GM21515 (cell line): ENCODE measurements around the gene FARS2.
A peak's percentile ranks its signal among the peaks of the same experiment; 100 is the strongest.

Experiments used
- ATAC-seq: cut with Tn5 transposase; IDR thresholded peaks from one replicate; pipeline ENCODE4 v1.9.1; 2021; ENCODE audit not compliant: unreplicated experiment

The FARS2 gene

DNA sequence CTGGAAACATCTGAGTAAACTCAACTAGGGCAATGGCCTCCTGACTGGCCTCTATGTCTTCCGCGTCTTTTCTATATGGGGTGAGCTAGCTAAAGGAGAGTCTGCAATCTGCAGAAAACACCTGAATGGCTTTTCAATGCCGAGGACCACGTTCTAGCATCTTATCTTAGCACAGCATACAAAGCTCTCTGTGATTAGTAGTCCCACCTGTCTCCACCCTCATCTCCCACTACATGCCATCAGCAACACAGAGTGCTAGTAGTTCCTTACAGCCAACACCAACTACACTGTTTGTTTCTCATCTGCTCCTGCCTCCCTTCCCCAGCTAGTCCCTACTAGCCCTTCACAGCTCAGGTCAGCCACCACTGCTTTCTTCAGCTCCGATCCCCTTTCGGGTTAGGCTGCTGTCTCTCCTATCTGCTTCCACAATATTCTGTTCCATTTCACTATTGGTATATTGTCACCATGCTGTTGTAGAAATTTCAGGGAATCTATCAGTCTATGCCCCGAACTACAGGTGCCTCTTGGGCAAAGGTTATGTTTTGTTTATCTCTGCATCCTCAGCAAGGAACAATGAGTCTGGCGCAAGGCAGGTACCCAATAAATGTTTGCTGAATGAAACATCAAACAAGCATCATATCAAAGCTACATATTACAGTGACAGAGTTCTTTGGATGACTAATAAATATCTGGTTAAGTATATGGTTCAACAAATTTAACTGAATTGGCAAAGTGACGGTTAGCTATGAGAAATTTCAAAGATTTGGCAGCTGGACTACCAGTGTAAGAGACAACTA lies 12.8 kb upstream of the FARS2 start:
- no peak for ATAC-seq

DNA sequence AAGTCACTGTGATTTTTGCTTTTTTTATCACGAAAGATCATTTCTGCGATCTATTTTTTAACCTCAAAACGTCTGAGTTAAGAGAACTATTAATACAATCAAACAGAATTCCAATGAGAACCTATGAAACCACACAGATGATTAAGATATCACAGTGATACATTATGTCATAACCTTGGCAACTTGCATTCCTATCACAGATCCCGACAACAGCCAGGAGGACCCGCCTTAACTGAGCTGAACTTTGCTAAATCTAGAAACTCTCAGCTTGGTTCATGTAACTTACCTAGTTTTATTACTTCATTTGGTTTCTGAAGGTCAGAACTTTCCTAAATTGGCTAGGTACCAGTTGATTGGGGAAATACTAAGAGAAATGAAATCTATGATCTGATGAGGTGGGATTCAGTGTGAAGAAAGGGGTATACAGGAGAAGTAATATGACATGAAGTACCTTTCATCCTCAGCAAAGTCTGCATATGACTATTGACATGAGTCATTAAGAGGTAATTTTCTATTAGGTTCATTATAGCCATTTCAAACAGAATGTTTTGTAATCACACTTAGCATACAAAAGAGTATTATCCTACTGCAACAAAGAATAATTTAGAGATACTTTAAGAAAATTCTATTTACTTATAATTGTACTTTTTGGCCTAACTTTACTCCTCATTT lies 11.7 kb upstream of the FARS2 start:
- no peak for ATAC-seq

DNA sequence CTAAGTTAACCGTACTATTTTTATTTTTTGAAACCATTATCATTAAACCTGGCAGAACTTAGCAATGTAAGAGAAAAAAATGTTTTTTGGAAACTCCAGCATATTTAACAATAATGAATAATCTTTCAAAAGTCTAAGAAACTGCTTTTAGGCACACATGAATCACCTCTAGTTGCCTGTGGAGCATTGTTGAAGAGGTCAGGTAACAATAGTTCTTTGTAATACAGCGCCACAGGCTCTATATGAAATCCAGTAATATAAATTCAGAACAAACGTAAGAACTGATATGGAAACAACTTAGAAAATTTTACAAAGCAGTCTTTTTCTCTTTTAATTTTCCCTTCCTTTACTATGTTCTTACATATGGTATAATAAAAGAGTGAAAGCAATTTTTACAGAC lies 10.9 kb upstream of the FARS2 start:
- ATAC-seq: no peak

DNA sequence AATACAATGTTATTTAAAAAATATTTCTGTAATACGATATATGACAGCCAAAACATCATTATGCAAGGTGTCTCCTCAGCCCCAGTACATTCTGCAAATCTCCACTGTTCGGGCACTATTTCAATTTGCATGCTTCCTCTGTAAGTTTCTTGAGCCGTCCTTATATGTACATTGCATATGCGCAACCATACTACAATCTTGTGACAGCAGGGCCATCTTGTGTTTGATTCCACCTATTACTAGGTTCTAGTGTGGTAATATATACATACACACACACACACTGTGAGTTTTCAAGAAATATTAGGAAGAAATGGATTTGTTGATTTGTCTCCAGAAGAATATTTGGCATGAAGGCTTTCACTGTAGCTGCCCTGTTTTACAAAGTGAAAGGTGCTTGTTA lies 10.4 kb upstream of the FARS2 start:
- no peak for ATAC-seq

DNA sequence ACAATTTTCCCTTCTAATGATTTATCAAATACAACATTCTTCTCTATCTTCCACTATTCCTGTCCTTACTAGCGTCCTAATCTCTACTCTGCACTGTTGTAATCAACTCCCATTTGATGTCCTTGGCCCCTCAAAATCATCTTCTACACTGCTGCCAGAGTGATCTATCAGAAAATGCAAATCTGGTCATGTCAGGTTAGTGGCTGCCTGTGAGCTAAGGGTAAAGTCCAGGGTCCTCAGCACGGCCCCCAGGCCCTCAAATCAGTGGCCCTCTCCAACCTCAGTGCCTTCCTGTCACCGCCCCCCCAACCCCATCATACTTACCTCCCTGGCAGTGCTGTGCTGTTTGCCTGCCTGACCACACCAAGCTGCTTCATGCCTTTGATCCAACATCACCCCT lies 4.4 kb upstream of the FARS2 start:
- no peak for ATAC-seq

DNA sequence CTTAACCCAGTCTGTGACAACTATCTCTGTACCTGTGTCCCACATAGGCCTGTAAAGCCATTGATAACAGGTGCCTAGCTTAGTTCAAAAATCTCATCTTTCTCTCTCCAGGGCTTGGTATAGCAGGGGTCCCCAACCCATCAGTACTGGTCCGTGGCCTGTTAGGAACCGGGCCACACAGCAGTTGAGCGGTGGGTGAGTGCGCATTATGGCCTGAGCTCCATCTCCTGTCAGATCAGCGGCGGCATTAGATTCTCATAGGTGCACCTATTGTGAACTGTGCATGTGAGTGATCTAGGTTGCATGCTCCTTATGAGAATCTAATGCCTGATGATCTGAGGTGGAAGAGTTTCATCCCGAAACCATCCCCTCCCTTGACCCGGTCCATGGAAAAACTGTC lies 3.9 kb upstream of the FARS2 start:
- no peak for ATAC-seq

DNA sequence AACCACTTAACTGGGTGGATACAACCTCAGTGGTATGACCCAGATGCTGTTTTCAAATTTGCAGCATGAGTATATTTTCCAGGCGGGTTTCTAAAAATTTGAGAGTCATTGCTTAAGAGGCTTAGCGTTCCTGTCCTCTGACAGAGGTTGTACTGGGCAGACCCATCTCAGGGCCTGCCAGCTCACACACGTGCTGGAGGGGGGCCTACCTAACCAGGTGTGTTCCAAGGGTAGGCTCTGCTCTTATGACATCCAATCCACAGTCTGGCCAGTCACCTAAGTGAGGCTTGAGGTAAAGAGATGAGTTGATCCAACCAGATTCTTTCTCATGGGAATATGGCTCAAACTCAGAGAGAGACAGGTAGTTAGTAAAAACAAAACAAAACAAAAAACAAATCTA lies 1.9 kb upstream of the FARS2 start:
- ATAC-seq: no peak

DNA sequence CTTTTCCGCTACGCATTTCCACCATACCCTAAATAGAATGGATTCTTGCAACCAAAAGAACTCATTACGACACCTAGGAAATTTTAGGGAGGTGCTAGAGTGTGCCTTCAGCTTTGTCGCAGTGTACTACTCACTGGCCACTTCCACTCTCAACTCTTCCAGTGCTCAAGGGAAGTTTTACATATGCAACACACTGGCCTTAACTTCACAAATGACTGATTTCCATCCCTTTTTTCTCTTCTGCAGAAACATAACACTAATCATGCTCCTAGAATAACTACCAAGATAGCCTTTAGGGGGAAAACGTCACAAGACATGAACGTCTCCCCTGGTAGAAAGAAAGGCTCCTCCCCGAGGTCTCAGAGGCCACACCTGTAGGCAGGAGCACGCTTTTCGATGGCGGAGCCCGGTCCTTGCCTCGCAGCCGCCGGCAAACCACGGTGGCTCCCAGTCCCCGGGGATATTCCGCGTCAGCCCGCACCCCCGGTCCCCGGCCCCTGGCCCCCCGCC lies 1.1 kb upstream of the FARS2 start:
- ATAC-seq: peak; percentile 68

DNA sequence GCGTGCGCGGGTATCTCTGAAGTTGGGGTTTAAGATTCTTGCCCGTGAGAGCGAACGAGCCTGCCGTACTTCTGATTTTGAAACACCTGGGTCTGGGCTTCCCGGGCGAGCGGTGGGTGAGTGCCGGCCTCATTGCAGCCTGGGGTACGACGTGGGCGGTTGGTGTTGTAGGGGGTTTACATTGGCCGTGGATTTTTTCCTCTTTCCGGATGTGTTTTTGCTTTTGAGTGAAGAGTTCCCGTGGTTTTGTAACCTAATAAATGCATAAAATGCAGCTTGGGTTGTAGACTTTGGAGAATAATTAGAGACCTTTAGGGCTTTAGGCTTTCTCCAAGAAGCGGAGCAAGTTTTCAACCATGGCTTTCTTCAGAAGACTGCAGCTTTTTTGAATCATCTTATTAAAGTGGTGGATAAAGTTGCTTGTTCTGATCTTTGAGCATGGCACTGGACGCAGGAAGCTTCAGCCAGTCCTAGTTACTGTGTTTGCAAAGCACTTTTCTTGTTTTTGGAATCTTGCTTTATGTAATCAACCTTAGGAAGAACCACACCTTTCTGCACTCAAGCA lies 314 bp downstream of the FARS2 start:
- ATAC-seq: no peak

DNA sequence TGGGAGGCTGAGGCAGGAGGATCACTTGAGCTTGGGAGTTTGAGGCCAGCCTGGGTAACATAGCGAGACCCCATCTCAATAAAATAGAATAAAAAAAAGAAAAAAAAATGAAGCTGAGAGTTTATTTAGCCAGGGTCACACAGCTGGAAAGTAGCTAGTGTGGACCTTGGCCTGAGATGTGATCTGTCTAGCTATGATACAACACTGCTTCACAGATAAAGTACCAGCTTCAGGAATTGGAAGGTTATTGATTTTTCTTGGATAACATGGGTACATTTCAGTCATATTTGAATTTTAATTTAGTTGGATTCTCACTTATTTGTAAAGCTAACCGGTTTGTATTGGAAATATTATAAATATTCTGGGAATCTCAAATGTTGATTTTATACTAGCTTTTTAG lies 5.1 kb downstream of the FARS2 start:
- ATAC-seq: no peak

DNA sequence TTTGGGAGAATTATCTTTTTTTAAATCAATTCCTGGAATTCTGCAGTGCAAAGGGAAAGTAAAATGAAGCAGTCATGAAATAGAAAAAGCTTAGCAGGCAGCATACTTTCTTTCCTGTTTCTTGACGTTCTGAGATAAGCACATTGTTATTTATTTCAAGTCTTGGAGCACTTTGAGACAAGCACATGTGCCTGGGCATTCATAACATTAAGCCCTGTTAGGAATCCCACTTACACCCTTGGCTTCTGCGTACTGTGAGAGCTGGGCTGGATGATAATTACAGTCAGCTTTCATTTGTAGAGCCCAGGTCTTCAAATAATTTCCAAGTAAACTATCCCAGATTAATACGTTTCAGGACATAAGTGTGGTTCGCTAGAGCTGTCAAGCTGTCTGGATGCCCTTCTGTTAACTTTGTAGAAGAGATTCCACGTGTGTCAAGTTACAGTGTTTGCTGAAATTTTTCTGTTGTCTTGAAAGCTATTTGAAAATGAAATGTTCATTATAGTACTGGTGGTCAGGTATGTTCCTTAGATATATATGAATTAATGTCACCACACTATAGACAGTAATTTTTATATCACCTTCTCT lies 8.9 kb downstream of the FARS2 start:
- ATAC-seq: no peak

DNA sequence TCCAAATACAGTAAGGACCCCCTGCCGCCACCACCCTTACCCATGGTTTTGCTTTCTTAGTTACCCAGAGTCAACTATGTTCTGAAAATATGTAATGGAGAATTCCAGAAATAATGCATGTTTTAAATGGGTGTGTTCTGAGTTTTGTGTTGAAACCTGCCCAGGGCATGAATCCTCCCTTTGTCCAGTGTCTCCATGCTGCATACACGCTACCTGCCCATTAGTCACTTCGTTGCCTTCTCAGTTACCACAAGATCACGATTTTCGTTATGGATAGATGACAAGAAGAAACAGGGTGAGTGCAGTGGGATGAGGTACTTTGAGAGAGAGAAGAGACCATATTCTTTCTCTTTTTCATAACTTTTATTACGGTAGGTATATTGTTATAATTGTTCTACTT lies 10.6 kb downstream of the FARS2 start:
- ATAC-seq: no peak

DNA sequence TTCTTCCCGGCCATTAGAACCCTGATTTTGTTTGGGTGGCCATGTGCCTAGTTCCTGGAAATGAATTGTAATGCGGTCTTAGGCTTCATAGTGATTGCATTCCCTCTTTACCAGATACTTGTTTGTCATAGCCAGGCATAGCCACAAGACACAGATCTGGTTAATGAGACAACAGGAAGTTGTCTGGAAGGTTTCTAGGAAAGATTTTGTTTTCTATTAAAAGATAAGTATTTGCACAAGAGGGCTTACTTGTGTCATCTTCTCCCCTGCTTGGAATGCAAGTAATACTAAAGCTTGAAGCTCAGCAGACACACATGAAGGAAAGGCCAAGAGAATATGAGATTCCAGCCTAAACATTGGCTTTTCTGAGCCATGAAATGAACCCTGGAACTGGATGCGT lies 12.9 kb downstream of the FARS2 start:
- ATAC-seq: no peak

DNA sequence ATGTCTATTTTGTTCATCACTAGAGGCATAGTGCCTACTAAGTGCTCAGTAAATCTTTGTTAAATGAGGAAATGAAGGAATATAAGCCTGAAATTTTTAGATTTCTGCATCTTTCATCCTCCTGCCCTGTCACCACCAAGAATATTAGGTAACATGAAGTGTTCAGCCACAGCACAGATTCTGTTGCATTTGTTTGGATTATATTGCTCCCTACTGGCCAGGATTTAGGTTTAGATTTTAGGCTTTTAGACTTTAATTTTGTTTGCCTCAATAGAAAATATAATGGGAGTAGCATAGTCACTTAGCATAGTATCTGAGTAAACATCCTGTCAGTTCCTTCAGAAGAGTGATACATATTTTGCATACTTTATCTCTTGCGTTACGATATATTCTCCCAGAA lies 14.2 kb downstream of the FARS2 start:
- ATAC-seq: no peak

DNA sequence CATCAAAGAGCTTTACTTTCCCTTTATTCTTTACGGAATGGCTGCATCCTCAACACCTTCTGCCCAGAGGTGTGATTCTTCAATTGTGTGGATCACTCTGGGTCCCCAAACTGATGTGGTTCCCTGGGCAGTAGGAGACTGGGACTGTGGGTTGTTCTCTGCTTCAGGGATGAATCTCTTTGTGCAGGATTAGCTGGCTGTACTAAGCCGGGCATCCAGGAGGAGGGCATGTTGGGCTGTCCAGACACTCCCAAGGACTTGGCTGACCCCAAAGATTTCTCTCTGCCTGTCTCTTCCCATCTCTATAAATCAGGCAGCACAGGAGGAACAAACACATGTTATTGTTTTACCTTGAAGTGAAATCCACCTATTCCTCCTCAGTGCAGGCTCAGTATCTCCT lies 15.3 kb downstream of the FARS2 start:
- ATAC-seq: no peak

DNA sequence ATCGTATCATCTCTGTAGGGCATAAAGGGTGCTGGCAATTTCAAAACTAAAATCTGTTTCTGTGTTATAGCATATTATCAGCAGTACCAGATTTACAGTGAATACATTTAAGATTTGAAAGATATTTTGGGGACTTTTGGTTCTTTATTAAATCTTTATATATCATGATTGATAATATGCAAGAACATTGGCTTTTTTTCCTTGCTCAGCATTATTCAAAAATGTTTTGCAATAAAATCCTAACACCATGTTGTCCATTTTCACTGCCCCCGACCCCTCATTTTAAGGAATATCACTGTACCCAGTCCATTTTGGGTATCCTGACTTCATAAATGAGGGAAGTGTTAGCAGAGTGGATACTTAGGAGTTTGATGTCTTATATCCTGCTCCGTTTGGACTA lies 16.3 kb downstream of the FARS2 start:
- no peak for ATAC-seq

DNA sequence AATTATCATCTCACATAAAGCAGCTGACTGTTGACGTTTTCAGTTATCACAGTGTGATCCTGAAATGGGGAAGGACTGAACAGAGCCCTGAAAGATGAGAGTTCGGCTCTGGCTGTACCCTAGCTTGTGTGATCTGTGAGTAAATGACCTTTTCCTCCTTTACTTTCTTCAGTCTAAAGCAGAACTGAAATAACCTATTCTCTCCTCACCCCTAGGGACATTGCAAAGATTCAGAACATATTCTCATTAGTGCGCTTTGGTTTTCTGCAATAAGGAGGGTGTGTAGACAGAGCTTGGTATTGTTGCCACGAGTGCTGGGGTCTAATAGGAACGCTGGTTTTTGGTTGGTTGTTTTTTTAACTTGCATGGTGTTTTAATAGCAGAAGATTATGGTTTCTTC lies 16.7 kb downstream of the FARS2 start:
- ATAC-seq: peak; percentile 81

DNA sequence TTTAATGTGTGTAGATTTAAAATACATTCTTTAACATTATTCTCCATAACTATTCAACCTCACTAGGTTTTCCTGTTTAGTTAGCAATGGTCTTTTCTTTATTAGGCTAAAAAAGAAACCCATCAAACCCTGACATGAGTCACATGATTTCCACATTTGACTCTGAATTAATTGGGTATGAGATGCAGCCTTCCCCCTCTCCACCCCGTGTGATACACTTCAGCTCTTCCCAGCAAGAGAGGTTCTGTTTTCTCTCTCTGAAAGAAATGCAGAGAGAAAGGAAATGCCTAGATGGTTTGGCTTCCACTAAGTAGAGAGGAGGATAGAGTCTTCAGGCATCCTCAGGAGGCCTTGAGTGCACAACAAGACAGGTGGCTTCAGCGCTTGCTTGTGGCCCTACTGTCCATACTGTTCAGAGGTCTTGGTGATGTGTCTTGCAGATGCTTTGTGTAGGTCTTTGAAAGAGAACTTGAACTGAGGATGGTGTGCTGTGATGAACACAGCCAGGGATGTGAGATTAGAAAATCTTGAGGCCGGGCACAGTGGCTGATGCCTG lies 17.3 kb downstream of the FARS2 start:
- no peak for ATAC-seq

DNA sequence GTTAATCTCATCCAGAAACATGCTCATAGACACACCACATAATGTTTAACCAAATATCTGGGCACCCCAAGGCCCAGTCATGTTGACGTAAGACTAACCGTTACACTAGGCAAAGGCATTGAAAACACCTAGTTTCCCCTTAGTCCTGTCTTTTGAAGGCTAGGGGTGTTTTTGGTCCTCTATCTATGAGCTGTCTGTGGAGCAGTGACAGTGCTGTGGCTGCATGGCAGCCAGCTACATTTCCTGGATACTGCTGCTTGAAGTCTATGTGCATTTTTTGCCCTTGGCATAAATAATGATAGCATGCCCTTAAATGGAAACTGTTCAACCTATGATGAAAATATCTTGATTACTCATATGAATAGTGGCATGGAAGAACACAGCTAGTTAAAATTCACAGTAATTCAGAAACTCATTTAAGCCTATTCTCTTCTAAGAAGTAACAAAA lies 18.6 kb downstream of the FARS2 start:
- no peak for ATAC-seq

DNA sequence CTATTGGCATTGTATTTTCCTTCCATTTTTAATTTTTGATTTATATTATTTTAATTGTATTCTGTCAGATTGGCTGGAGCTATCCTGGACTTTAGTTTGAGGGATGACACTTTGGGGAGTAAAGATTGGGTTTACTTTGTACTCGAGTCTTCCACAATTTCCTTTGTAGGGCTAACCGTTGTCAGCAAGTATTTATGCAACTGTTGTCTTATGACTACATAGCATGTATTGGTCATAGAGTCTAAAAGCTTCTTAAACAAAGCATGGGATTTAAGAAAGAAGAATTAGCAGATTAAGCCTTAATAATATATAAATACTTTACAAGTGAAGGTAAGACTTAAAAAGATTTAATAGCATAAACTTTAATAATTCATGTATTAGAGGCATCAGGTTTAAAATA lies 19.6 kb downstream of the FARS2 start:
- ATAC-seq: no peak

DNA sequence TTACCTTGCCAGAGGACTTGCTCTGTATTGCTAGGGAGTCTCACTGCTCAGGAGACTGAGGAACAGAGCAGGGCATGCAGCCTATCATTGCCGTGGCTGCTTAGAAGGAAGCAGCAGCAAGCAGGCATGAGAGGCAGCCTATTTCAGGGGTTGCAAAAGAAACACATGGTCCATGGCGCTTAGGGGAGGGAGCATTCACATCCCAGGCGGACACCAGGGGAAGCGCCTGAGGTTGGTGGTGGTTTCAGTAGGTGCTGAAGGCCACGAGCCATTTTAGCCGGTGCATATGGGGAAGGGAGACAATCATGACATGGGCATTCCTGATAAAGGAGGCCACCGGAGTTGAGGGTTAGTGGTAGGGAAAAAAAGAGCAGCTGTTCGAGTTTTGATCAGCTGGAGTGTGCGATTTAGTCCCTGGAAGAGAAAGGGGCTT lies 20.9 kb downstream of the FARS2 start:
- no peak for ATAC-seq
